ENCODE data around the gene GRK5.

GRCh38 chr10:119285495-119286267 lies 78.3 kb downstream of the GRK5 start:
- TF ChIP-seq POLR2AphosphoS5 (IDR thresholded peaks at IDR 0.05; ENCODE audit: low read depth, low read length) (no peak), CTCF (IDR thresholded peaks at IDR 0.05) (no peak), SIN3A (IDR thresholded peaks at IDR 0.05; ENCODE audit: borderline replicate concordance, insufficient read depth, low read depth, low read length) (no peak), REST (IDR thresholded peaks at IDR 0.05; ENCODE audit: insufficient read depth in 1 of 2, low read depth in 2 of 2, low read length in 1 of 2) (no peak)

Data from Panc1 (cell line).